GM12878 (cell line): ENCODE measurements around the gene PLXND1. TPM values are rescaled to one million over a fixed set of nuclear protein-coding genes. Genes with fewer than 3 reads are reported as not detected.

ENCODE experiments used
- ATAC-seq: fragments of 200-7000 bp; cut with Tn5 transposase; 3 replicates; pipeline ENCODE4 v1.9.1; 2020; ENCODE audit warnings: mild to moderate bottlenecking, moderate library complexity
- BruUV-seq: library from RNA; stranded (reverse); fragments of 400-500 nt; replicated peaks from 2 replicates; lab custom pipeline; 2021; lab: Mats Ljungman, UMichigan
- CTCF ChIA-PET: fragments of 300-600 bp; sonication (Branson Sonifier 250); formaldehyde crosslinking; extraction: SDS; loops from one replicate; lab custom pipeline; 2021; ENCODE audit warnings: inconsistent platforms; lab: Yijun Ruan, JAX
- POLR2A ChIA-PET: fragments of 350-600 bp; formaldehyde crosslinking; extraction: SDS; loops from one replicate; lab custom pipeline; 2021; ENCODE audit warnings: inconsistent platforms; lab: Charles Lee
- RAD21 ChIA-PET: fragments of 300-600 bp; sonication (Branson Sonifier 250); formaldehyde crosslinking; loops from one replicate; lab custom pipeline; 2023; ENCODE audit warnings: antibody characterized with exemption; ENCODE audit not compliant: unreplicated experiment; lab: Charles Lee
- SMC1A ChIA-PET: fragments of 300-600 bp; sonication (Branson Sonifier 250); formaldehyde crosslinking; loops from one replicate; lab custom pipeline; 2023; ENCODE audit not compliant: unreplicated experiment, uncharacterized antibody; lab: Charles Lee
- DNase-seq: peaks from one replicate; pipeline ENCODE4 v3.0.0-alpha.2; 2011; ENCODE audit warnings: low read depth, low spot score
- FAIRE-seq: peaks from 3 replicates; lab custom pipeline; 2011; peaks lifted over from hg19 to GRCh38; lab: Jason Lieb, UNC
- H2AFZ ChIP-seq: 2 replicates; pipeline ENCODE4 v1.6.0; 2011; ENCODE audit warnings: low read depth, low read length, control low read depth; ENCODE audit not compliant: control insufficient read depth
- H3K27ac ChIP-seq: 2 replicates; pipeline ENCODE4 v1.5.1; 2011; ENCODE audit warnings: control low read depth; ENCODE audit not compliant: control insufficient read depth, insufficient read depth
- H3K27me3 ChIP-seq, 2 experiments: replicated peaks in 1 of 2; 2 replicates each; pipeline versions ENCODE4 v1.6.0 to v1.6.1; 2011; ENCODE audit warnings: low read length in 1 of 2; ENCODE audit not compliant: control insufficient read depth in 2 of 2, insufficient read depth in 2 of 2
- H3K36me3 ChIP-seq, 2 experiments: 2 replicates each; pipeline ENCODE4 v1.5.1; 2011; ENCODE audit warnings: low read length in 1 of 2; ENCODE audit not compliant: control insufficient read depth in 2 of 2, insufficient read depth in 2 of 2
- H3K4me1 ChIP-seq: 2 replicates; pipeline ENCODE4 v1.6.1; 2011; ENCODE audit warnings: mild to moderate bottlenecking, low read length, moderate library complexity, mixed read lengths; ENCODE audit not compliant: control insufficient read depth, insufficient read depth
- H3K4me2 ChIP-seq: 2 replicates; pipeline ENCODE4 v1.6.0; 2011; ENCODE audit warnings: control low read depth; ENCODE audit not compliant: control insufficient read depth, insufficient read depth
- H3K4me3 ChIP-seq: fragments of 200-600 bp; sonication (generic); 2 replicates; pipeline ENCODE4 v1.5.1; 2016
- H3K79me2 ChIP-seq: 2 replicates; pipeline ENCODE4 v1.6.0; 2011; ENCODE audit warnings: low read length; ENCODE audit not compliant: control insufficient read depth, insufficient read depth
- H3K9ac ChIP-seq: 2 replicates; pipeline ENCODE4 v1.8.0; 2011; ENCODE audit warnings: low read length, control low read depth, mixed read lengths; ENCODE audit not compliant: control insufficient read depth, insufficient read depth
- H3K9me3 ChIP-seq: replicated peaks from 3 replicates; pipeline ENCODE4 v1.5.1; 2011; ENCODE audit warnings: mild to moderate bottlenecking, low read length; ENCODE audit not compliant: control insufficient read depth, insufficient read depth
- H4K20me1 ChIP-seq: 2 replicates; pipeline ENCODE4 v1.6.0; 2011; ENCODE audit not compliant: control insufficient read depth, insufficient read depth
- BHLHE40 ChIP-seq, 2 experiments: fragments of 450-650 bp in 1 of 2; IDR thresholded peaks; 2 replicates each; pipeline ENCODE4 v1.6.1; 2011 to 2017; ENCODE audit warnings: low read depth in 2 of 2, borderline replicate concordance in 1 of 2, improper control_type of control experiment in 1 of 2, low read length in 1 of 2, mild to moderate bottlenecking in 1 of 2
- CHD2 ChIP-seq: IDR thresholded peaks from 2 replicates; pipeline ENCODE4 v1.6.1; 2011; ENCODE audit warnings: low read depth, low read length, improper control_type of control experiment, borderline replicate concordance
- CREB1 ChIP-seq: IDR thresholded peaks from 2 replicates; pipeline ENCODE4 v1.6.1; 2012; ENCODE audit warnings: low read depth, mild to moderate bottlenecking, inconsistent platforms
- CREM ChIP-seq: IDR thresholded peaks from 2 replicates; pipeline ENCODE4 v1.6.1; 2014; ENCODE audit warnings: antibody characterized with exemption, low read depth
- FOS ChIP-seq: IDR thresholded peaks from 3 replicates; pipeline ENCODE4 v1.6.1; 2011; ENCODE audit warnings: borderline replicate concordance; ENCODE audit not compliant: insufficient read length; ENCODE audit errors: extremely low read depth
- KAT2A ChIP-seq: conservative IDR thresholded peaks from 2 replicates; pipeline ENCODE4 v1.6.1; 2011; ENCODE audit warnings: low read depth, low read length; ENCODE audit not compliant: control insufficient read depth
- KDM1A ChIP-seq: fragments of 200-600 bp; sonication (generic); IDR thresholded peaks from 2 replicates; pipeline ENCODE4 v1.6.1; 2016; ENCODE audit warnings: borderline replicate concordance
- NBN ChIP-seq: fragments of 450-650 bp; IDR thresholded peaks from 2 replicates; pipeline ENCODE4 v1.6.1; 2016
- POLR2AphosphoS5 ChIP-seq: IDR thresholded peaks from 2 replicates; pipeline ENCODE4 v1.6.1; 2011; ENCODE audit warnings: mild to moderate bottlenecking, low read length, inconsistent platforms
- RUNX3 ChIP-seq: IDR thresholded peaks from 2 replicates; pipeline ENCODE4 v1.6.1; 2012; ENCODE audit warnings: low read length, inconsistent platforms
- SMAD5 ChIP-seq: IDR thresholded peaks from 2 replicates; pipeline ENCODE4 v1.6.1; 2016; ENCODE audit warnings: antibody characterized with exemption, low read depth
- TARDBP ChIP-seq: IDR thresholded peaks from 2 replicates; pipeline ENCODE4 v1.6.1; 2016; ENCODE audit warnings: borderline replicate concordance
- ZBTB33 ChIP-seq: fragments of 450-650 bp; IDR thresholded peaks from 2 replicates; pipeline ENCODE4 v1.6.1; 2017; ENCODE audit warnings: mild to moderate bottlenecking
- WGBS: methylation state at CpG from one replicate; pipeline ENCODE4 v1.1.6; 2016; ENCODE audit warnings: low lambda C conversion rate; ENCODE audit not compliant: insufficient replicate concordance, insufficient coverage; ENCODE audit errors: missing lambda C conversion rate; 5-methylcytosine and 5-hydroxymethylcytosine counted together
- in situ Hi-C: fragments of 300-500 bp; cut with MboI; formaldehyde crosslinking; loops from 9 replicates; pipeline ENCODE4 v1.14.3; 2018; ENCODE audit warnings: mixed read lengths
- intact Hi-C: fragments of 100-400 bp; cut with micrococcal nuclease; formaldehyde crosslinking; loops from one replicate; pipeline ENCODE4 v1.14.2; 2022; ENCODE audit not compliant: unreplicated experiment
- polyA plus RNA-seq, 11 experiments: library from polyadenylated mRNA; depleted of rRNA in 4 of 11; unstranded in 6 of 11; stranded (reverse) in 5 of 11; fragments of >200 nt; fragmentation: Nextera tagmentation in 4 of 11; fragmentation: Illumina TruSeq in 1 of 11; extraction: Ambion mirVana in 4 of 11; extraction: Trizol in 1 of 11; gene quantifications; 1 replicate in 1 of 11; 2 replicates in 10 of 11; pipeline versions ENCODE4 v1.2.1 to v1.2.3, GENCODE V29; 2011 to 2016; ENCODE audit warnings: inconsistent platforms in 2 of 11, missing spikeins in 2 of 11, low read depth in 1 of 11
- total RNA-seq, 4 experiments: library from RNA; depleted of rRNA in 3 of 4; stranded (reverse); fragments of >200 nt in 3 of 4; fragmentation: Illumina TruSeq in 1 of 4; extraction: Trizol in 1 of 4; gene quantifications; 2 replicates each; pipeline versions ENCODE4 v1.2.1 to v1.2.3, GENCODE V29; 2013 to 2021

Gene PLXND1
- total and polyA plus RNA-seq, 10 of the 15 experiments (the other 5 are each of a cell fraction or from before 2014, with no cell fraction given): 0.01 to 2.3 (median 0.72) TPM; not detected in 7

DNA sequence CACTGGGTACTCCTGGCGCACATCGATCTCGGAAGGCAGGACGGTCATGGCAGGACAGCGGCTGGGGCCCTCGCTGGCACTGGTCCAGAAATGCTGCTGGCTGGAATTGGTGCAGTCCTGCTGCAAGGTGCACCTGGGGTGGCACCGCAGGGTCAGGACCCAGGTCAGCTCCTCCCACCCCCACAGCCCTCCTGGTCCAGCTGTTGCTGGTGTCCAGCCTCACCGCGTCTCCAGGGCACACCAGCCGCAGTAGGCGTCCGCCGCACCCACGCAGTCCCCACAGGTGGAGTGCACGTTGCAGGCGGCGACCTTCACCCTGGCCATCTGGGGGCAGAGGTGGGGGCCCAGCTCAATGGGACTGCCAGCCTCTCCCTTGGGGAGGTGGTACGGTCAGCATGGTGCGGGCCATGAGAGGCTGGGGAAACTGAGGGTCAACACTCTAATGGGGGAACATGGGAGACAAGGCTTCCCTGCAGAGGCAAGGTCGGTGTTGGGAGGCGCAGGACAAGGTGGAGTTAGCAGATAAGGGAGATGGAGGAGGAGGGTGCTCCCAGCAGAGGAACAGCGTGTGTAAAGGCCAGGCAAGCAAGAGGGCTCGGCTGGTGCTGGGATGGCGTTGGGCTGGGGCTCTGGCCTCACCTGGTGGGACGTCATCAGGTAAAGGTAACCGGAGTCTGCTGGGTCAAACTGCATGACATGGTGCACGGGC is 20.4 kb downstream of the PLXND1 start:
- H3K36me3 ChIP-seq: no peaks in the 10 kb centered on the region
- SMC1A ChIA-PET: no interaction called here
- H3K9me3 ChIP-seq: no peaks in the 10 kb centered on the region
- no peak overlapping the region for H3K4me3 ChIP-seq
- FAIRE-seq (no peak), DNase-seq (no peak), ATAC-seq (no peak)
- 71% methylated on average over 27 of the region's 27 CpGs for WGBS
- H3K27me3 ChIP-seq: no peaks in the 10 kb centered on the region
- H3K9ac ChIP-seq: no peak overlapping the region
- TF ChIP-seq SMAD5 (no peak), ZBTB33 (no peak), TARDBP (no peak), BHLHE40 (IDR thresholded peaks at IDR 0.05; ENCODE audit: borderline replicate concordance in 1 of 2, low read depth in 2 of 2, low read length in 1 of 2) (no peak), CREM (no peak), KAT2A (no peak), KDM1A (no peak), CHD2 (no peak), POLR2AphosphoS5 (no peak), RUNX3 (no peak), CREB1 (no peak), NBN (no peak), FOS (no peak)
- no TSS peak for BruUV-seq
- RAD21 ChIA-PET: no interaction called here
- POLR2A ChIA-PET: no interaction called here
- H2AFZ ChIP-seq: no peak overlapping the region
- in situ Hi-C loops (no loop called here), intact Hi-C loops (no loop called here)
- H3K4me1 ChIP-seq: no peaks in the 10 kb centered on the region
- H3K79me2 ChIP-seq: no peaks in the 10 kb centered on the region
- H3K27ac ChIP-seq: no peak overlapping the region
- CTCF ChIA-PET: no interaction called here
- no peak overlapping the region for H3K4me2 ChIP-seq
- no peaks in the 10 kb centered on the region for H4K20me1 ChIP-seq
